Endodermal cell (in vitro differentiated cells): ENCODE measurements around the gene RHEBL1. TPM values are rescaled to one million over a fixed set of nuclear protein-coding genes. Genes with fewer than 3 reads are reported as not detected.

ENCODE experiments used
- DNase-seq: peaks from one replicate; pipeline ENCODE4 v3.0.0-alpha.2; 2017
- H3K27ac ChIP-seq: 2 replicates; pipeline ENCODE4 v1.5.1; 2013; ENCODE audit warnings: mild to moderate bottlenecking, low read depth, low read length, moderate library complexity
- H3K27me3 ChIP-seq: 2 replicates; pipeline ENCODE4 v1.6.1; 2013; ENCODE audit warnings: mild to moderate bottlenecking, low read length, moderate library complexity; ENCODE audit not compliant: insufficient read depth, control insufficient read depth, poor library complexity, severe bottlenecking
- H3K36me3 ChIP-seq: 2 replicates; pipeline ENCODE4 v1.7.0; 2013; ENCODE audit warnings: mild to moderate bottlenecking, low read length, moderate library complexity; ENCODE audit not compliant: control insufficient read depth, insufficient read depth
- H3K4me1 ChIP-seq: one replicate; pipeline ENCODE4 v1.7.0; 2013; ENCODE audit warnings: low read length; ENCODE audit not compliant: control insufficient read depth, insufficient read depth
- H3K4me3 ChIP-seq: 2 replicates; pipeline ENCODE4 v1.5.1; 2013; ENCODE audit warnings: mild to moderate bottlenecking, low read length, moderate library complexity
- H3K9ac ChIP-seq: 2 replicates; pipeline ENCODE4 v1.6.1; 2013; ENCODE audit warnings: mild to moderate bottlenecking, low read length, moderate library complexity; ENCODE audit not compliant: poor library complexity, severe bottlenecking; ENCODE audit errors: extremely low read depth
- H3K9me3 ChIP-seq: 2 replicates; pipeline ENCODE4 v1.6.1; 2013; ENCODE audit warnings: mild to moderate bottlenecking, low read length, moderate library complexity; ENCODE audit not compliant: control insufficient read depth
- H3K27ac Mint-ChIP-seq: 2 replicates; pipeline ENCODE4 v1.8.0; 2020; ENCODE audit warnings: mixed read lengths
- H3K27me3 Mint-ChIP-seq: 2 replicates; pipeline ENCODE4 v1.8.0; 2021; ENCODE audit warnings: mild to moderate bottlenecking, mixed read lengths; ENCODE audit not compliant: insufficient read depth
- H3K36me3 Mint-ChIP-seq: 2 replicates; pipeline ENCODE4 v1.8.0; 2020; ENCODE audit warnings: low read depth, mixed read lengths
- H3K4me1 Mint-ChIP-seq: 2 replicates; pipeline ENCODE4 v1.8.0; 2020; ENCODE audit warnings: mixed read lengths
- H3K4me3 Mint-ChIP-seq: 2 replicates; pipeline ENCODE4 v1.8.0; 2020; ENCODE audit warnings: mild to moderate bottlenecking, moderate library complexity, mixed read lengths
- H3K9me3 Mint-ChIP-seq: 2 replicates; pipeline ENCODE4 v1.8.0; 2020; ENCODE audit warnings: mild to moderate bottlenecking, mixed read lengths
- CTCF ChIP-seq: fragments of 200-600 bp; sonication (generic); conservative IDR thresholded peaks from 2 replicates; pipeline ENCODE4 v1.5.0; 2021; ENCODE audit warnings: antibody characterized with exemption, mild to moderate bottlenecking
- WGBS, 2 experiments: methylation state at CpG; one replicate each; pipeline versions ENCODE4 v1.1.5 to v1.1.7; 2013; ENCODE audit warnings: missing lambda C conversion rate in 2 of 2, mixed read lengths in 1 of 2; ENCODE audit not compliant: insufficient coverage in 1 of 2, insufficient read length in 1 of 2; 5-methylcytosine and 5-hydroxymethylcytosine counted together
- total RNA-seq, 2 donors: library from RNA; stranded (reverse); fragmentation: NEBNext Ultra II Directional in 1 of 2; extraction: Animal tissue kit (Norgen Biotek cat#: 25700) in 1 of 2; gene quantifications; 2 replicates in 1 of 2; 3 replicates in 1 of 2; pipeline ENCODE4 v1.2.1, GENCODE V29; 2021

Gene RHEBL1
- total RNA-seq, 2 donors from 2014 or later, result 2.5 to 3.2 TPM

- Histone ChIP-seq H3K9ac (no peak overlapping the region), H3K36me3 (peaks cover 86% of the 10 kb centered on the region), H3K9me3 (no peaks in the 10 kb centered on the region), H3K27me3 (no peaks in the 10 kb centered on the region), H3K4me3 (no peak overlapping the region), H3K27ac (no peak overlapping the region), H3K4me1 (no peaks in the 10 kb centered on the region)
- Mint-ChIP-seq H3K4me1 (no peaks in the 10 kb centered on the region), H3K36me3 (peaks cover 89% of the 10 kb centered on the region), H3K4me3 (no peak overlapping the region), H3K9me3 (no peaks in the 10 kb centered on the region), H3K27ac (no peak overlapping the region), H3K27me3 (no peaks in the 10 kb centered on the region)
- WGBS, 2 experiments, result 93 to 97% methylated on average over 3 to 4 of the region's 4 CpGs
- DNase-seq, result no peak
- TF ChIP-seq CTCF, result no peak
Observed at GRCh38 chr12:49043241-49043640, 26.5 kb downstream of the RHEBL1 start.

GRCh38 chr12:49041881-49042484 is 27.8 kb downstream of the RHEBL1 start:
- no peaks in the 10 kb centered on the region for H3K4me1 ChIP-seq
- no peaks in the 10 kb centered on the region for H3K9me3 ChIP-seq
- H3K27me3 ChIP-seq, result no peaks in the 10 kb centered on the region
- H3K27ac ChIP-seq, result no peak overlapping the region
- Mint-ChIP-seq H3K4me3 (no peak overlapping the region), H3K9me3 (no peaks in the 10 kb centered on the region), H3K27ac (no peak overlapping the region), H3K4me1 (no peaks in the 10 kb centered on the region), H3K27me3 (no peaks in the 10 kb centered on the region), H3K36me3 (peaks cover 89% of the 10 kb centered on the region)
- peaks cover 86% of the 10 kb centered on the region for H3K36me3 ChIP-seq
- 96 to 100% methylated on average over 1 to 18 of the region's 18 CpGs for WGBS, 2 experiments
- DNase-seq, result no peak
- no peak overlapping the region for H3K4me3 ChIP-seq
- TF ChIP-seq CTCF, result no peak
- H3K9ac ChIP-seq, result no peak overlapping the region

- no peaks in the 10 kb centered on the region for H3K27me3 ChIP-seq
- TF ChIP-seq CTCF, result no peak
- H3K9ac ChIP-seq, result no peak overlapping the region
- Mint-ChIP-seq H3K9me3 (no peaks in the 10 kb centered on the region), H3K4me1 (no peaks in the 10 kb centered on the region), H3K4me3 (no peak overlapping the region), H3K36me3 (peaks cover 89% of the 10 kb centered on the region), H3K27me3 (no peaks in the 10 kb centered on the region), H3K27ac (no peak overlapping the region)
- 96 to 99% methylated on average over 15 to 31 of the region's 31 CpGs for WGBS, 2 experiments
- H3K27ac ChIP-seq, result no peak overlapping the region
- no peaks in the 10 kb centered on the region for H3K9me3 ChIP-seq
- DNase-seq, result no peak
- no peak overlapping the region for H3K4me3 ChIP-seq
- H3K4me1 ChIP-seq, result no peaks in the 10 kb centered on the region
- H3K36me3 ChIP-seq, result peaks cover 85% of the 10 kb centered on the region
Observed at GRCh38 chr12:49041036-49041880, 28.5 kb downstream of the RHEBL1 start.
